Loucy (cell line): ENCODE measurements around the gene CDK6.

Experiments
- H2AFZ ChIP-seq: fragments of 200-600 bp; sonication (generic); 2 replicates; pipeline ENCODE4 v1.6.0; 2016; ENCODE audit warnings: antibody characterized with exemption, mild to moderate bottlenecking, low read length, moderate library complexity
- H3F3A ChIP-seq: fragments of 200-600 bp; 2 replicates; pipeline ENCODE4 v1.6.0; 2016; ENCODE audit warnings: antibody characterized with exemption, low read depth, mild to moderate bottlenecking
- H3K27me3 ChIP-seq: fragments of 200-600 bp; sonication (generic); 2 replicates; pipeline ENCODE4 v1.6.1; 2014; ENCODE audit warnings: low read length, mild to moderate bottlenecking; ENCODE audit not compliant: insufficient read depth, poor library complexity, severe bottlenecking
- H3K36me3 ChIP-seq: fragments of 200-600 bp; sonication (generic); 2 replicates; pipeline ENCODE4 v1.6.1; 2016; ENCODE audit warnings: low read length; ENCODE audit not compliant: insufficient read depth
- H3K4me1 ChIP-seq: fragments of 200-600 bp; sonication (generic); 2 replicates; pipeline ENCODE4 v1.5.1; 2014; ENCODE audit warnings: low read length, mild to moderate bottlenecking; ENCODE audit not compliant: insufficient read depth, poor library complexity, severe bottlenecking
- H3K4me2 ChIP-seq: fragments of 200-600 bp; sonication (generic); 2 replicates; pipeline ENCODE4 v1.6.0; 2014; ENCODE audit warnings: antibody characterized with exemption, low read length, low read depth, mild to moderate bottlenecking; ENCODE audit not compliant: poor library complexity, severe bottlenecking
- H3K4me3 ChIP-seq: fragments of 200-600 bp; sonication (generic); 2 replicates; pipeline ENCODE4 v1.5.1; 2014; ENCODE audit warnings: low read length, mild to moderate bottlenecking, mixed read lengths; ENCODE audit not compliant: poor library complexity, severe bottlenecking
- H3K79me2 ChIP-seq: fragments of 200-600 bp; sonication (generic); 2 replicates; pipeline ENCODE4 v1.6.1; 2014; ENCODE audit warnings: low read length; ENCODE audit not compliant: insufficient read depth
- H3K9ac ChIP-seq: fragments of 200-600 bp; sonication (generic); 2 replicates; pipeline ENCODE4 v1.6.0; 2014; ENCODE audit warnings: mild to moderate bottlenecking, low read depth, low read length, moderate library complexity; ENCODE audit not compliant: poor library complexity, severe bottlenecking
- H3K9me2 ChIP-seq: fragments of 200-600 bp; sonication (generic); replicated peaks from 2 replicates; pipeline ENCODE4 v1.6.1; 2016; ENCODE audit warnings: low read depth, low read length, mixed read lengths
- H3K9me3 ChIP-seq: fragments of 200-600 bp; sonication (generic); 2 replicates; pipeline ENCODE4 v1.6.1; 2014; ENCODE audit warnings: mild to moderate bottlenecking, antibody characterized with exemption, low read length, low read depth; ENCODE audit not compliant: insufficient read depth
- H4K20me1 ChIP-seq: fragments of 200-600 bp; sonication (generic); 2 replicates; pipeline ENCODE4 v1.6.0; 2014; ENCODE audit warnings: antibody characterized with exemption, low read length, mild to moderate bottlenecking; ENCODE audit not compliant: insufficient read depth, poor library complexity, severe bottlenecking
- CTCF ChIP-seq: fragments of 200-600 bp; sonication (generic); conservative IDR thresholded peaks from 2 replicates; pipeline ENCODE4 v1.5.1; 2014; ENCODE audit warnings: mild to moderate bottlenecking, antibody characterized with exemption, low read length
- EZH2phosphoT487 ChIP-seq: fragments of 200-600 bp; IDR thresholded peaks from 2 replicates; pipeline ENCODE4 v1.6.1; 2018; ENCODE audit warnings: antibody characterized with exemption, mild to moderate bottlenecking, moderate library complexity, borderline replicate concordance

CDK6 gene

DNA sequence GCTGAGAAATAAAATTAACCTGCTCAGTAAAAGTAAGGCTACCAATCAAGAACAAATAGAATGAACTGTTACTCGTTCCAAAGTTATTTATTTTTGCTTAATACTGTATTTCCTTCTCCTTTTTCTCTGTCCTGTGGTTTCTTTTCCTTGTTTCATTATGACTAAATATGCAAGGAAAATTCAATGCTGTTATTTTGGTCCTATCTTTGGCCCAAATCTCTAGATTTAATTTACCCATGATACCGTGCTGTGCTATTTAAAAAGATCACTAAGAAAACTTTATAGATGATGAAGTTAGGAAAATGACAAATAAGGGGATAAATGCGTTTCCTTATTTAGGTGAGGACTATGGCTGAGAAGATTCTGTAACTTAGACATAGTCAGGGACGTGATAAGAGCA lies 200.8 kb downstream of the CDK6 start:
- Histone ChIP-seq H3K79me2 (peaks cover 85% of the 10 kb centered on the region), H3K4me3 (peak overlapping the region; percentile 45), H2AFZ (no peak overlapping the region), H3K27me3 (no peaks in the 10 kb centered on the region), H3K9me3 (no peaks in the 10 kb centered on the region), H3F3A (peaks cover 43% of the 10 kb centered on the region), H3K9ac (peak overlapping the region; percentile 67), H4K20me1 (peaks cover 25% of the 10 kb centered on the region), H3K36me3 (peaks cover 29% of the 10 kb centered on the region), H3K4me1 (peaks cover 95% of the 10 kb centered on the region), H3K9me2 (no peaks in the 10 kb centered on the region), H3K4me2 (peak overlapping the region; percentile 70)
- TF ChIP-seq CTCF (no peak), EZH2phosphoT487 (no peak)

- Histone ChIP-seq H3K79me2 (peaks cover 88% of the 10 kb centered on the region), H4K20me1 (peaks cover 25% of the 10 kb centered on the region), H3K4me2 (peak overlapping the region; percentile 70), H3K27me3 (no peaks in the 10 kb centered on the region), H3K4me1 (peaks cover 90% of the 10 kb centered on the region), H3K4me3 (peak overlapping the region; percentile 45), H3K9me2 (no peaks in the 10 kb centered on the region), H3K9ac (peak overlapping the region; percentile 67), H3F3A (peaks cover 38% of the 10 kb centered on the region), H2AFZ (no peak overlapping the region), H3K36me3 (peaks cover 33% of the 10 kb centered on the region), H3K9me3 (no peaks in the 10 kb centered on the region)
- TF ChIP-seq EZH2phosphoT487 (no peak), CTCF (no peak)
Observed at GRCh38 chr7:92634924-92635519, 201.4 kb downstream of the CDK6 start.

DNA sequence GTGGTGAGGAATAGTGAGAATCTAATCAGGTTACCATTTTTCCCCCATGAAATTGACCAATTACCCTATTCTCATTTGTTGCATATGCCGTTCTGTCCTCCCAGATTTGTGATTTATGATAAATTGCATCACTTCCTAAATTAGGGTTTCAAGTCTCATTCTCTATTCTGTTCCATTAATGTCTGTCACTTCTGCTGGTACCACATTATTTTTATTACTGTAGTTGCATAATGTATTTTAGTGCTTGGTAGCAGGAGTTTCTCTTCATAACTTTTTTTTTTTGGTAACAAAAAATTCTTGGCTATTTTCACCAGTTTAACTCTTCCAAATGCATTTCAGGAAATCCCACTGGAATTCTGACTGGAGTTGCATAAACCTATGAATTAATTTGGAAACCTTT lies 202.2 kb downstream of the CDK6 start:
- Histone ChIP-seq H3K27me3 (no peaks in the 10 kb centered on the region), H3K79me2 (peaks cover 96% of the 10 kb centered on the region), H3K4me2 (peak overlapping the region; percentile 70), H3K36me3 (peaks cover 41% of the 10 kb centered on the region), H3K9me3 (no peaks in the 10 kb centered on the region), H3K4me3 (peak overlapping the region; percentile 45), H3F3A (peaks cover 32% of the 10 kb centered on the region), H4K20me1 (peaks cover 25% of the 10 kb centered on the region), H2AFZ (no peak overlapping the region), H3K9ac (peak overlapping the region; percentile 67), H3K9me2 (no peaks in the 10 kb centered on the region), H3K4me1 (peaks cover 82% of the 10 kb centered on the region)
- TF ChIP-seq EZH2phosphoT487 (no peak), CTCF (no peak)
